Endothelial cell of umbilical vein (primary cell): ENCODE results near the gene RNF4. TPM values are rescaled to one million over a fixed set of nuclear protein-coding genes. Genes with fewer than 3 reads are reported as not detected.

Source experiments
- BruUV-seq: library from RNA; stranded (reverse); fragments of 400-500 nt; replicated peaks from 2 replicates; lab custom pipeline; 2021; lab: Mats Ljungman, UMichigan
- CTCF ChIA-PET: fragments of 300-600, 350-600 bp; sonication (Branson Sonifier 250); formaldehyde crosslinking; loops from one replicate; lab custom pipeline; 2021; ENCODE audit warnings: antibody characterized with exemption, inconsistent platforms; lab: Charles Lee
- POLR2A ChIA-PET: fragments of 300-600, 350-600 bp; sonication (Branson Sonifier 250); formaldehyde crosslinking; loops from one replicate; lab custom pipeline; 2021; ENCODE audit warnings: antibody characterized with exemption, inconsistent platforms; lab: Charles Lee
- DNase-seq: peaks from one replicate; pipeline ENCODE4 v3.0.0-alpha.2; 2011; ENCODE audit warnings: low read depth, low spot score
- FAIRE-seq: peaks from 2 replicates; lab custom pipeline; 2011; peaks lifted over from hg19 to GRCh38; lab: Jason Lieb, UNC
- H2AFZ ChIP-seq: 2 replicates; pipeline ENCODE4 v1.6.0; 2012; ENCODE audit warnings: low read depth, low read length, control low read depth, inconsistent platforms
- H3K27ac ChIP-seq: 2 replicates; pipeline ENCODE4 v1.5.1; 2011; ENCODE audit warnings: low read depth, mild to moderate bottlenecking, control low read depth, low read length, moderate library complexity; ENCODE audit not compliant: insufficient read depth
- H3K27me3 ChIP-seq, 2 experiments: 2 replicates each; pipeline versions ENCODE4 v1.6.0 to v1.6.1; 2011; ENCODE audit warnings: low read length in 2 of 2, mixed read lengths in 1 of 2; ENCODE audit not compliant: control insufficient read depth in 2 of 2, insufficient read depth in 2 of 2
- H3K36me3 ChIP-seq, 2 experiments: 2 replicates in 1 of 2; 3 replicates in 1 of 2; pipeline ENCODE4 v1.5.1; 2011; ENCODE audit warnings: low read length in 2 of 2, mild to moderate bottlenecking in 1 of 2, moderate library complexity in 1 of 2; ENCODE audit not compliant: control insufficient read depth in 2 of 2, insufficient read depth in 2 of 2; ENCODE audit errors: extremely low read depth in 1 of 2
- H3K4me1 ChIP-seq: 3 replicates; pipeline ENCODE4 v1.5.1; 2011; ENCODE audit warnings: mild to moderate bottlenecking, low read length; ENCODE audit not compliant: control insufficient read depth, insufficient read depth; ENCODE audit errors: extremely low read depth
- H3K4me2 ChIP-seq: 2 replicates; pipeline ENCODE4 v1.6.1; 2011; ENCODE audit warnings: low read length, control low read depth, mixed read lengths; ENCODE audit not compliant: insufficient read depth
- H3K4me3 ChIP-seq, 3 experiments: fragments of 200-600 bp in 1 of 3; sonication (generic), shearing (Covaris generic) in 1 of 3; replicated peaks in 1 of 3; 2 replicates each; pipeline ENCODE4 v1.5.1; 2011 to 2016; ENCODE audit warnings: control low read depth in 3 of 3, low read length in 3 of 3, mild to moderate bottlenecking in 2 of 3, inconsistent platforms in 1 of 3, low read depth in 1 of 3, moderate library complexity in 1 of 3; ENCODE audit not compliant: insufficient read depth in 1 of 3
- H3K79me2 ChIP-seq: 2 replicates; pipeline ENCODE4 v1.6.0; 2012; ENCODE audit warnings: low read length, inconsistent platforms; ENCODE audit not compliant: control insufficient read depth, insufficient read depth
- H3K9ac ChIP-seq: replicated peaks from 2 replicates; pipeline ENCODE3; 2011; ENCODE audit warnings: low read length, control low read depth; ENCODE audit not compliant: insufficient read depth; ENCODE audit errors: extremely low read depth
- H3K9me1 ChIP-seq: replicated peaks from 3 replicates; pipeline ENCODE4 v1.6.0; 2011; ENCODE audit warnings: mild to moderate bottlenecking, low read length; ENCODE audit not compliant: control insufficient read depth, insufficient read depth; ENCODE audit errors: extremely low read depth
- H3K9me3 ChIP-seq: replicated peaks from 2 replicates; pipeline ENCODE4 v1.5.1; 2012; ENCODE audit warnings: low read length, inconsistent platforms; ENCODE audit not compliant: control insufficient read depth, insufficient read depth
- H4K20me1 ChIP-seq: replicated peaks from 2 replicates; pipeline ENCODE3; 2011; ENCODE audit warnings: mild to moderate bottlenecking, low read length; ENCODE audit not compliant: control insufficient read depth, insufficient read depth; ENCODE audit errors: extremely low read depth
- EZH2 ChIP-seq: IDR thresholded peaks from 2 replicates; pipeline ENCODE4 v1.6.1; 2012; ENCODE audit warnings: borderline replicate concordance, low read depth, mild to moderate bottlenecking, moderate library complexity, low read length, inconsistent platforms; ENCODE audit not compliant: severe bottlenecking
- FOS ChIP-seq: IDR thresholded peaks from 2 replicates; pipeline ENCODE4 v1.6.1; 2011; ENCODE audit warnings: mild to moderate bottlenecking, low read length, moderate library complexity, borderline replicate concordance; ENCODE audit not compliant: insufficient read depth
- GATA2 ChIP-seq: IDR thresholded peaks from 2 replicates; pipeline ENCODE4 v1.7.0; 2011; ENCODE audit warnings: low read depth, mild to moderate bottlenecking, moderate library complexity, mixed read lengths, low read length; ENCODE audit not compliant: insufficient read length, insufficient read depth
- JUN ChIP-seq: IDR thresholded peaks from 2 replicates; pipeline ENCODE4 v1.6.1; 2011; ENCODE audit warnings: borderline replicate concordance, low read depth; ENCODE audit not compliant: insufficient read length, insufficient read depth
- MAX ChIP-seq: IDR thresholded peaks from 2 replicates; pipeline ENCODE4 v1.6.1; 2011; ENCODE audit not compliant: insufficient read depth, insufficient read length
- MYC ChIP-seq: IDR thresholded peaks from one replicate; pipeline ENCODE4 v1.6.1; 2011; ENCODE audit warnings: mild to moderate bottlenecking, low read depth, low read length
- POLR2A ChIP-seq: IDR thresholded peaks from 2 replicates; pipeline ENCODE4 v1.6.1; 2012; ENCODE audit warnings: low read depth, mild to moderate bottlenecking, control low read depth, low read length
- POLR2AphosphoS5 ChIP-seq: IDR thresholded peaks from 2 replicates; pipeline ENCODE4 v1.6.1; 2012; ENCODE audit warnings: low read depth, mild to moderate bottlenecking, control low read depth, low read length, moderate library complexity; ENCODE audit not compliant: insufficient read depth
- dilution Hi-C: fragments of 300-500 bp; cut with MboI; formaldehyde crosslinking; loops from one replicate; pipeline ENCODE4 v1.15.0; 2019; ENCODE audit warnings: low sequenced_read_pairs; ENCODE audit not compliant: extremely low pct_ligation_motif_present
- intact Hi-C: fragments of 100-400 bp; cut with micrococcal nuclease; formaldehyde crosslinking; loops from one replicate; pipeline ENCODE4 v1.10.0; 2022
- polyA plus RNA-seq, 4 experiments: library from polyadenylated mRNA; depleted of rRNA in 3 of 4; stranded (reverse) in 3 of 4; unstranded in 1 of 4; fragments of >200 nt; gene quantifications; 2 replicates each; pipeline versions ENCODE4 v1.2.1 to v1.2.3, GENCODE V29; 2011 to 2012; ENCODE audit warnings: missing spikeins in 1 of 4
- total RNA-seq: library from RNA; stranded (reverse); gene quantifications from 2 replicates; pipeline ENCODE4 v1.2.3, GENCODE V29; 2021
- TF ChIP-seq, protein P1 (sequence below), 2 donors: IDR thresholded peaks; 1 replicate in 1 of 2; 2 replicates in 1 of 2; pipeline ENCODE4 v1.5.1; 2011; ENCODE audit warnings: low read length in 2 of 2, mild to moderate bottlenecking in 2 of 2, moderate library complexity in 2 of 2, control low read depth in 1 of 2, inconsistent platforms in 1 of 2, low read depth in 1 of 2; ENCODE audit not compliant: insufficient read depth in 1 of 2; ENCODE audit errors: extremely low read depth in 1 of 2

RNF4 gene
- total and polyA plus RNA-seq, 2 donors (not counting 3 experiments of a cell fraction or from before 2014, with no cell fraction given) = 64.3 to 71.4 TPM

DNA sequence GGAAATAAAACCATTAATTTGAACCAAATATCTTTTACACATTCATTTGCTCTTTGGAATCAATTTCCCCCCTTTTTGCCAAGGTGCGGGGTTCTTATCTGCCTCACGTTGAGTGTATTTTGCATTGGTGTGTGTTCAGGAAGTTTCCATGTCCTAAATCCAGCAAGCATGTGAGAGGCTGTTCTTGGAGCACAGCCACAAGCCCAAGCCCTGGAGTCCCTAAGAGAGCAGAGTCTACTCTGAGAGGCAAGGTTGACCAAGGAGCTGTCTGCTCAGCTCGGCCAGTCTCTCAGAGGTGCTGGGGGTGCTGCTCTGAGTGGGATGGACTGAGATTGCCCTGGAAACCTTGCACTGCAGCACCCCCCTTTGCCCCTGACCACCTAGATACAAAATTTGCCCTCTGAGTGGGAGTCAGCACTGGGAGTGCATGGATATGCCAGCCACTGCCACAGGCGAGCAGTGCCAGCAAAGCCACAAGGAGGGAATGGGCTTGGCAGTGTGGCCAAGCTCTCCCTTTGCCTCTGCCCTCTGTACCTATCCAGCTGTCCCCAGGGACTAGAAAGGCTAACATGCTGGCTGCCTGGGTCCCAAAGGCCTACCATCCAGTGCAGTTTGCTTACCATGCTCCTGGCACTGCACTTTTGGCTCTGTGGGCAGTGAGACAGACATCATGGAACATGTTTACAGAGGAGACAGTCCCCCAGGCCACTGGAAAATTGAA lies 47.1 kb downstream of the RNF4 start:
- intact Hi-C loops (no loop called here), dilution Hi-C loops (no loop called here)
- H4K20me1 ChIP-seq = no peaks in the 10 kb centered on the region
- no peak overlapping the region for H3K4me3 ChIP-seq
- TF ChIP-seq JUN = no peak
- peaks cover 14 to 29% of the 10 kb centered on the region in 2 experiments for H3K36me3 ChIP-seq
- H3K27ac ChIP-seq = no peak overlapping the region
- no peaks in the 10 kb centered on the region for H3K4me1 ChIP-seq
- ChIA-PET POLR2A (no interaction called here), CTCF (no interaction called here)
- no peaks in the 10 kb centered on the region for H3K9me3 ChIP-seq
- H2AFZ ChIP-seq = no peak overlapping the region
- no peak overlapping the region for H3K4me2 ChIP-seq
- H3K9ac ChIP-seq = no peak overlapping the region
- no TSS peak for BruUV-seq
- no peaks in the 10 kb centered on the region for H3K79me2 ChIP-seq
- FAIRE-seq (no peak), DNase-seq (no peak)
- no peaks in the 10 kb centered on the region for H3K9me1 ChIP-seq
- H3K27me3 ChIP-seq = no peaks in the 10 kb centered on the region

GRCh38 chr4:2516635-2517034 lies 47.7 kb downstream of the RNF4 start:
- ChIA-PET CTCF (no interaction called here), POLR2A (no interaction called here)
- Histone ChIP-seq H4K20me1 (no peaks in the 10 kb centered on the region), H2AFZ (no peak overlapping the region), H3K4me3 (no peak overlapping the region), H3K4me1 (no peaks in the 10 kb centered on the region), H3K79me2 (no peaks in the 10 kb centered on the region), H3K9ac (no peak overlapping the region), H3K27ac (no peak overlapping the region), H3K36me3 (peaks cover 14 to 28% of the 10 kb centered on the region in 2 experiments), H3K9me1 (no peaks in the 10 kb centered on the region), H3K9me3 (no peaks in the 10 kb centered on the region), H3K27me3 (no peaks in the 10 kb centered on the region), H3K4me2 (no peak overlapping the region)
- no TSS peak for BruUV-seq
- TF ChIP-seq JUN (no peak), FOS (no peak), GATA2 (no peak), MYC (no peak), MAX (no peak), EZH2 (no peak), POLR2A (no peak), POLR2AphosphoS5 (no peak)
- TF ChIP-seq, protein P1, sequence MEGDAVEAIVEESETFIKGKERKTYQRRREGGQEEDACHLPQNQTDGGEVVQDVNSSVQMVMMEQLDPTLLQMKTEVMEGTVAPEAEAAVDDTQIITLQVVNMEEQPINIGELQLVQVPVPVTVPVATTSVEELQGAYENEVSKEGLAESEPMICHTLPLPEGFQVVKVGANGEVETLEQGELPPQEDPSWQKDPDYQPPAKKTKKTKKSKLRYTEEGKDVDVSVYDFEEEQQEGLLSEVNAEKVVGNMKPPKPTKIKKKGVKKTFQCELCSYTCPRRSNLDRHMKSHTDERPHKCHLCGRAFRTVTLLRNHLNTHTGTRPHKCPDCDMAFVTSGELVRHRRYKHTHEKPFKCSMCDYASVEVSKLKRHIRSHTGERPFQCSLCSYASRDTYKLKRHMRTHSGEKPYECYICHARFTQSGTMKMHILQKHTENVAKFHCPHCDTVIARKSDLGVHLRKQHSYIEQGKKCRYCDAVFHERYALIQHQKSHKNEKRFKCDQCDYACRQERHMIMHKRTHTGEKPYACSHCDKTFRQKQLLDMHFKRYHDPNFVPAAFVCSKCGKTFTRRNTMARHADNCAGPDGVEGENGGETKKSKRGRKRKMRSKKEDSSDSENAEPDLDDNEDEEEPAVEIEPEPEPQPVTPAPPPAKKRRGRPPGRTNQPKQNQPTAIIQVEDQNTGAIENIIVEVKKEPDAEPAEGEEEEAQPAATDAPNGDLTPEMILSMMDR (IDR thresholded peaks at IDR 0.05; ENCODE audit: extremely low read depth in 1 of 2, insufficient read depth in 1 of 2, low read depth in 1 of 2, low read length in 2 of 2) = no peak
- FAIRE-seq (no peak), DNase-seq (no peak)
- intact Hi-C loops (no loop called here), dilution Hi-C loops (no loop called here)
